Memory B cell (primary cell): ENCODE measurements around the gene CYP24A1.

Source experiments
- ATAC-seq: fragments of 150-1000 bp; cut with Tn5 transposase; 2 replicates; pipeline ENCODE4 v1.10.0; 2021; ENCODE audit warnings: low read depth, mild to moderate bottlenecking, moderate library complexity
- DNase-seq, 2 donors: peaks; one replicate each; pipeline ENCODE4 v3.0.0; 2022; ENCODE audit warnings: low spot score in 2 of 2
- H3K27ac Mint-ChIP-seq: one replicate; pipeline ENCODE4 v1.8.0; 2022; ENCODE audit warnings: mild to moderate bottlenecking, moderate library complexity, mixed read lengths
- H3K27me3 Mint-ChIP-seq: one replicate; pipeline ENCODE4 v1.8.0; 2022; ENCODE audit warnings: mixed read lengths
- H3K36me3 Mint-ChIP-seq: one replicate; pipeline ENCODE4 v1.8.0; 2022; ENCODE audit warnings: mild to moderate bottlenecking, mixed read lengths
- H3K4me1 Mint-ChIP-seq: one replicate; pipeline ENCODE4 v1.8.0; 2022; ENCODE audit warnings: mixed read lengths
- H3K4me3 Mint-ChIP-seq: one replicate; pipeline ENCODE4 v1.8.0; 2022; ENCODE audit warnings: mild to moderate bottlenecking, moderate library complexity, mixed read lengths
- H3K9me3 Mint-ChIP-seq: one replicate; pipeline ENCODE4 v1.8.0; 2022; ENCODE audit warnings: mixed read lengths

CYP24A1 gene

GRCh38 chr20:54107181-54107580 is 66.6 kb downstream of the CYP24A1 start:
- Mint-ChIP-seq H3K36me3 (peaks cover 3% of the 10 kb centered on the region), H3K9me3 (peaks cover 1% of the 10 kb centered on the region), H3K4me1 (no peaks in the 10 kb centered on the region), H3K4me3 (no peak overlapping the region), H3K27me3 (peaks cover 3% of the 10 kb centered on the region), H3K27ac (no peak overlapping the region)
- ATAC-seq (no peak), DNase-seq (no peak)

DNA sequence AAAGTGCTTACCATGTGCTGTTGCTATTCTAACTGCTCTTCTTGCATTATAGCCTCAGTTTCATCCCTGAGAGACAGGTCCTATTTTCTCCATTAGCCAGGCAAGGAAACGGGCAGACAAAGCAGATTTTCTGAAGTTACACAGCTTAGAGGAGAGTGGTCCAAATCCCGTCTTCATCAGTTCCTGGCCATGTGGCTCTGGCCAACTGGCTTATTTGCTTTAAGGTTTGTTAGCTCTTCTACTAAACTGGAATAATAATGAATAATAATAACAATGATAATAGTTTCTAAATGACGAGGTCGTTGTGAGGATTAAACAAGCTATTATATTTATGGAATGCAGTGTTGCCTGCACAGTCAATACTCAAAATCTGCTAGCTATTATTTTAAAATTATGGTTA is 67.6 kb downstream of the CYP24A1 start:
- Mint-ChIP-seq H3K9me3 (no peaks in the 10 kb centered on the region), H3K27me3 (peaks cover 4% of the 10 kb centered on the region), H3K27ac (no peak overlapping the region), H3K4me3 (no peak overlapping the region), H3K4me1 (no peaks in the 10 kb centered on the region), H3K36me3 (no peaks in the 10 kb centered on the region)
- DNase-seq = no peak
- no peak for ATAC-seq

GRCh38 chr20:54105653-54106052 is 68.1 kb downstream of the CYP24A1 start:
- no peaks in the 10 kb centered on the region for H3K4me1 Mint-ChIP-seq
- DNase-seq (no peak), ATAC-seq (no peak)
- H3K4me3 Mint-ChIP-seq = no peak overlapping the region
- no peaks in the 10 kb centered on the region for H3K9me3 Mint-ChIP-seq
- no peak overlapping the region for H3K27ac Mint-ChIP-seq
- H3K27me3 Mint-ChIP-seq = peaks cover 4% of the 10 kb centered on the region
- H3K36me3 Mint-ChIP-seq = no peaks in the 10 kb centered on the region

DNA sequence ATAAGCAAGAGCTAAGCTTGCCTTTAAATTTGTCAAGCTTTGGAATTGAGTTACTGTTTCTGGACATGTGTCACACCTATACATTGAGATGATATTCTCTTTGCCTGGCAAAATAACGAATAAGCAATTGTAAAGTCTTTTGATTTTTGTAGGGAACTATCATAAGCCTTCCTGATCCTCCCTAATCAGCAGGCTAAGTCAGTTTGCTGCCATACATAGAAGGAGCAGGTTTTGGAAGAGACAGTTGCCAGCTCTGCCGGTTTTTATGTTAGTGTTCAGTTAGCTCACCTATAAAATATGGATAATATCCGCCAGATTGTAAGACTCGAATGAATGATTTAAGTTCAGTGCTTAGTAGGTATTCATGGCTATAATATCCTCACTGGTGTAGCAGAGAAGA is 69.0 kb downstream of the CYP24A1 start:
- Mint-ChIP-seq H3K4me3 (no peak overlapping the region), H3K27ac (no peak overlapping the region), H3K9me3 (no peaks in the 10 kb centered on the region), H3K27me3 (peaks cover 6% of the 10 kb centered on the region), H3K36me3 (peaks cover 2% of the 10 kb centered on the region), H3K4me1 (no peaks in the 10 kb centered on the region)
- DNase-seq (no peak), ATAC-seq (no peak)

GRCh38 chr20:54103762-54104600 is 69.8 kb downstream of the CYP24A1 start:
- no peaks in the 10 kb centered on the region for H3K9me3 Mint-ChIP-seq
- DNase-seq = no peak
- no peaks in the 10 kb centered on the region for H3K4me1 Mint-ChIP-seq
- H3K27ac Mint-ChIP-seq = no peak overlapping the region
- no peak for ATAC-seq
- no peak overlapping the region for H3K4me3 Mint-ChIP-seq
- peaks cover 2% of the 10 kb centered on the region for H3K36me3 Mint-ChIP-seq
- peaks cover 6% of the 10 kb centered on the region for H3K27me3 Mint-ChIP-seq
